Measurements from ENCODE around the gene PCOLCE2. TPM values are rescaled to one million over a fixed set of nuclear protein-coding genes. Genes with fewer than 3 reads are reported as not detected.

The PCOLCE2 gene
- total and polyA plus RNA-seq, 2 experiments from 2014 or later: 45.4 to 46.4 TPM

GRCh38 chr3:142778541-142778940, 110.3 kb downstream of the PCOLCE2 start:
- H3K4me1 ChIP-seq (ENCODE audit: insufficient read depth): peaks cover 7% of the 10 kb centered on the region; the same call in 1 of the 2 replicates
- DNase-seq: no peak
- H3K36me3 ChIP-seq (ENCODE audit: low read depth): no peaks in the 10 kb centered on the region
- H3K9me2 ChIP-seq (ENCODE audit: insufficient read depth): no peaks in the 10 kb centered on the region
- H3F3A ChIP-seq (ENCODE audit: insufficient read depth): no peaks in the 10 kb centered on the region
- no peak overlapping the region for H3K27ac ChIP-seq
- H3K9me3 ChIP-seq (ENCODE audit: low read depth): no peaks in the 10 kb centered on the region
- no peak overlapping the region for H2AFZ ChIP-seq
- WGBS, 2 experiments (ENCODE audit: low coverage in 1 of 2, low lambda C conversion rate in 2 of 2, missing lambda C conversion rate in 2 of 2): 93 to 100% methylated on average over 2 of the region's 2 CpGs
- no peaks in the 10 kb centered on the region for H3K27me3 ChIP-seq (replicated peaks; ENCODE audit: insufficient read depth)
- H4K20me1 ChIP-seq (ENCODE audit: insufficient read depth): no peaks in the 10 kb centered on the region
- TF ChIP-seq EZH2phosphoT487 (IDR thresholded peaks at IDR 0.05; ENCODE audit: insufficient read depth, low read depth) (no peak), EZH2 (IDR thresholded peaks at IDR 0.05; ENCODE audit: insufficient read depth, poor library complexity, severe bottlenecking) (no peak)
- in situ Hi-C loops (cut with MboI): no loop called here
- H3K4me3 ChIP-seq: no peak overlapping the region
- no peak overlapping the region for H3K4me2 ChIP-seq (ENCODE audit: unreplicated experiment)
- 0 out of 2 replicates have a peak, but pooled peaks cover 3% of the 10 kb centered on the region for H3K79me2 ChIP-seq (ENCODE audit: insufficient read depth)
- H3K9ac ChIP-seq: no peak overlapping the region

GRCh38 chr3:142777927-142778326, 111.0 kb downstream of the PCOLCE2 start:
- Histone ChIP-seq H3K9me2 (ENCODE audit: insufficient read depth) (no peaks in the 10 kb centered on the region), H3K79me2 (ENCODE audit: insufficient read depth) (0 out of 2 replicates have a peak, but pooled peaks cover 3% of the 10 kb centered on the region), H4K20me1 (ENCODE audit: insufficient read depth) (no peaks in the 10 kb centered on the region), H3K9me3 (ENCODE audit: low read depth) (no peaks in the 10 kb centered on the region), H2AFZ (no peak overlapping the region), H3K4me1 (ENCODE audit: insufficient read depth) (peaks cover 7% of the 10 kb centered on the region; the same call in 1 of the 2 replicates), H3K27me3 (replicated peaks; ENCODE audit: insufficient read depth) (no peaks in the 10 kb centered on the region), H3K4me2 (ENCODE audit: unreplicated experiment) (no peak overlapping the region), H3K4me3 (no peak overlapping the region), H3K27ac (no peak overlapping the region), H3F3A (ENCODE audit: insufficient read depth) (no peaks in the 10 kb centered on the region), H3K36me3 (ENCODE audit: low read depth) (no peaks in the 10 kb centered on the region), H3K9ac (no peak overlapping the region)
- DNase-seq: no peak
- in situ Hi-C loops (cut with MboI): no loop called here
- TF ChIP-seq EZH2 (IDR thresholded peaks at IDR 0.05; ENCODE audit: insufficient read depth, poor library complexity, severe bottlenecking): no peak
- TF ChIP-seq EZH2phosphoT487 (IDR thresholded peaks at IDR 0.05; ENCODE audit: insufficient read depth, low read depth): no peak

DNA sequence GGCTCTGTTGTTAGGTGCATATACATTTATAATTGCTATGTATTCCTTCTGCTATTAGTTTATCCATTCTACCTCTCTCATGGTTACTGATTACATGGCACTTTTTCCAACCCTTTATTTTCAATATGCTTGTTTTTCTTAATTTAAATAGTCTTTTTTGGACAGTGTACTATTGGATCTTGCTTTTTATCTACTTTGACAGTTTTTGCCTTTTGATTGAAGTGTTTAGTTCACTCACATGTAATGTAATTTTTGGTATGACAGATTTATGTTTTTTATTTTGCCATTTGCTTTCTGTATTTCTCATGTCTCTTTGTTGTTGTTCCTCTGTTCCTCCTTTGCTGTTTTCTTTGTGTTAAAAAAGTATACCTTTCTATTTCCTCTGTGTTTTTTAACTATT, 120.5 kb downstream of the PCOLCE2 start:
- Histone ChIP-seq H3F3A (ENCODE audit: insufficient read depth) (no peaks in the 10 kb centered on the region), H3K36me3 (ENCODE audit: low read depth) (peaks cover 7% of the 10 kb centered on the region; the same call in 1 of the 2 replicates), H3K4me2 (ENCODE audit: unreplicated experiment) (no peak overlapping the region), H4K20me1 (ENCODE audit: insufficient read depth) (no peaks in the 10 kb centered on the region), H3K27me3 (replicated peaks; ENCODE audit: insufficient read depth) (no peaks in the 10 kb centered on the region), H3K9me3 (ENCODE audit: low read depth) (no peaks in the 10 kb centered on the region), H3K9ac (no peak overlapping the region), H3K4me1 (ENCODE audit: insufficient read depth) (no peaks in the 10 kb centered on the region), H3K79me2 (ENCODE audit: insufficient read depth) (no peaks in the 10 kb centered on the region), H3K9me2 (ENCODE audit: insufficient read depth) (no peaks in the 10 kb centered on the region), H3K27ac (no peak overlapping the region), H3K4me3 (no peak overlapping the region), H2AFZ (no peak overlapping the region)
- TF ChIP-seq EZH2 (IDR thresholded peaks at IDR 0.05; ENCODE audit: insufficient read depth, poor library complexity, severe bottlenecking) (no peak), EZH2phosphoT487 (IDR thresholded peaks at IDR 0.05; ENCODE audit: insufficient read depth, low read depth) (no peak)
- in situ Hi-C loops (cut with MboI): no loop called here
- no peak for DNase-seq

Small RNA genes lying within 50 kb of the gene (small RNA-seq; reads per million reads assigned to genes)
- gene RNU7-47P (ENCODE audit: low read depth, low replicate concordance): not detected

Other genes with a start within 250 kb of the PCOLCE2 start
- gene TRPC1, start 165.0 kb downstream of the PCOLCE2 start, total RNA-seq (2014; rRNA removed; shearing (Covaris generic)): 17.1 and 20.4 TPM in 2 replicates
- 5.1 and 7.7 TPM in 2 replicates for gene TRPC1, start 165.0 kb downstream of the PCOLCE2 start, polyA plus RNA-seq (2016; fragmentation: Nextera tagmentation; extraction: Ambion mirVana)
- gene PAQR9, start 74.6 kb upstream of the PCOLCE2 start, total RNA-seq (2014; rRNA removed; shearing (Covaris generic)): not detected in 2 replicates
- gene PAQR9, start 74.6 kb upstream of the PCOLCE2 start, polyA plus RNA-seq (2016; fragmentation: Nextera tagmentation; extraction: Ambion mirVana): not detected in 2 replicates
- 40.2 and 48.1 TPM in 2 replicates for gene U2SURP, start 112.5 kb upstream of the PCOLCE2 start, total RNA-seq (2014; rRNA removed; shearing (Covaris generic))
- 66.1 and 67.2 TPM in 2 replicates for gene U2SURP, start 112.5 kb upstream of the PCOLCE2 start, polyA plus RNA-seq (2016; fragmentation: Nextera tagmentation; extraction: Ambion mirVana)
- gene CHST2, start 230.7 kb upstream of the PCOLCE2 start, total RNA-seq (2014; rRNA removed; shearing (Covaris generic)): 10.4 and 12.0 TPM in 2 replicates
- gene CHST2, start 230.7 kb upstream of the PCOLCE2 start, polyA plus RNA-seq (2016; fragmentation: Nextera tagmentation; extraction: Ambion mirVana): 2.1 and 2.3 TPM in 2 replicates

Data from GM23248 (cell line).